ENCODE results near the gene KMT2C.

The KMT2C gene

DNA sequence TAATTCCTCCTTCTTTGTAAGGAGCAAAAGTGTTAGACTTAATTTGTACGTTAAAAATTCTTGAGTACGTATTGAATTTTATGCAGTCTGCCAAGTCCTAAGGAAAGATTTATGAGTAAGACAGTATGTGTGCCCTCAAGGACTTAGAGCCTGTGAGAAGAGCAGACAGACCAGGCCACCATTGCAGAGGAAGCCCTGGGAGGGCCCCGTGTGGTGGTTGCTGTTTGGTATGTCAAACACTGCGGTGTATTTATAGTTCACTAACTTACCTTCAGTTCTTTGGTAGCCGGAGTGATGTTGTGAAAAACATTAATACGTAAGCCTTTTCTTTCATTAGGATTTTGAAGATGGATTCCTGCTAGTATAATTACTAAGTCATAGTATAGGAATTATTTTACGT lies 327.4 kb downstream of the KMT2C start:
- no peak for DNase-seq (ENCODE audit: low read depth, low spot score)

DNA sequence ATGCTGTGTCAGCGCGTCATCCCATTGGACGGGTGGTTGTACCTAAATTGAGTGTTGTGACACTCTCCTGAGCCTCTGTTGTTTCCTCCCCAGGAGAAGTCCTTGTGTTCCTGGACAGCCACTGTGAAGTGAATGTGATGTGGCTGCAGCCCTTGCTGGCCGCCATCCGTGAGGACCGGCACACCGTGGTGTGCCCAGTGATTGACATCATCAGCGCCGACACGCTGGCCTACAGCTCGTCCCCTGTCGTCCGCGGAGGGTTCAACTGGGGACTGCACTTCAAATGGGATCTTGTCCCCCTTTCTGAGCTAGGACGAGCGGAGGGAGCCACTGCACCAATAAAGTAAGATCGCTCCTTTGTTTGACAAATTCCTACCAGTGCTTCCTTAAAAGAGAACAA lies 327.9 kb downstream of the KMT2C start:
- no peak for DNase-seq (ENCODE audit: low read depth, low spot score)

DNA sequence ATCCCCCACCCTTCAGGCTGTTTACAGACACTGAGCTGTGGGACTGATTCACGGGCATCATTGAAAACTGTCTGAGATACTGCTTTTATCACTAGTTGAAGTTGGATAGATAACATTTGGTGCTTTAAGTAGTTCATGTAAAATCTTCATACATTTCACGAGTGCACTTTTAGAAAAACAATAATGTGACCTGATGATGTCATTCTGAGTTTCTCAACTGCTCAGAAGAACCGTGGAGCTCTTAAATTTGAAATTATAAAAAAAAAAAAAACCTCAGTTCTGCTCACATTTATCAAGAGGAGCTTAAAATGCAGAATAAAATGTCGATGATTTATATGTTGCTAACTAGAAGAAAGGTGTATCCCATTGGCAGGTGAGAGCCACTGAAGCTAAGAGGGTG lies 328.8 kb downstream of the KMT2C start:
- no peak for DNase-seq (ENCODE audit: low read depth, low spot score)

DNA sequence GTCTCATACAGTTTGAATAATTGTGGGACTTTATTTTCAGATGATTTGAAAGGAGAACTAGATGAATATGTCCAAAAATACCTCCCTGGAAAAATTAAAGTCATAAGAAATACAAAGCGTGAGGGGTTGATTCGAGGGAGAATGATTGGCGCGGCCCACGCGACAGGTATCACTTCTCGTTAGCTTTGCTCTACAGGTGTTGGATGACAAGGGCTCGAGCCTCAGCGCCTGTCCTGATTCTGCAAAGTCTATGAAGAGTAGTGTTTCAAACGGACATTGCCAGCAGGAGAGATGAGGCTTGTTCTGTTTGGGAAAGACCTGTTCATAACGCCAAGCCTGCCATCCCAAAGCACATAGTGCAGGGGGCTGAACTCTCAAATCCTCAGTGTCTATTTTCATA lies 330.6 kb downstream of the KMT2C start:
- DNase-seq (ENCODE audit: low read depth, low spot score): no peak

DNA sequence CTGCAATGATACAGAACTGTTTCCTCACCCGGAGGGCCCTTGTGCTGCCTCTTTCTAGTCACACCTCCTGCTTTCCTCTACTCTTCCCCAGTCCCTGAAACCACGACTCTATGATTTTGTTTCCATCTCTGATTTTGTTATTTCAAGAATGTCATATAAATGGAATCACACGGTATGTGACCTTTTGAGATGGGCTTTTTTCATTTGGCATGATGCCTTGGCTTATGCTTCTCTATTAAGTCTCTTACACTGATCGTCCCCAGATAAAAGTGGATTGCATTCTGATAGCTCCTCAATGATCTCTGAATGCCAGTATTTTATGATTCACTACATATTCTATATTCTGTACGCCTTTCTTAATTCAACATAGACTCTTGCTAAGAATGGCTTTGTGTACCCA lies 332.1 kb downstream of the KMT2C start:
- no peak for DNase-seq (ENCODE audit: low read depth, low spot score)

DNA sequence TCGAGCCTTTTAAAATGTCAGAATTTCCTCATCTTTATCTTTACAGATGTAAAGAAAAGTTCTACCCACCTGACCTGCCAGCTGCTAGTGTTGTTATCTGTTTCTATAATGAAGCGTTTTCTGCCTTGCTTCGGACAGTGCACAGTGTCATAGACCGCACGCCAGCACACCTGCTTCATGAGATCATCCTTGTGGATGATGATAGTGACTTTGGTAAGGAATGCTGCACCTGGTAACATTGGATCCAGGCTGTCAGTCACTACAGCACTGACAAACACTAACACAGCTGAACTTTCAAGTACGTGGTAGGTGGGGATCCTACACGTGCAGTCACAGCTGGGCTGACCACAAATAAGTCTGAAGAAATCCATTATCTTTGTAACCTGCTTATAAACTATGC lies 332.7 kb downstream of the KMT2C start:
- DNase-seq (ENCODE audit: low read depth, low spot score): no peak

DNA sequence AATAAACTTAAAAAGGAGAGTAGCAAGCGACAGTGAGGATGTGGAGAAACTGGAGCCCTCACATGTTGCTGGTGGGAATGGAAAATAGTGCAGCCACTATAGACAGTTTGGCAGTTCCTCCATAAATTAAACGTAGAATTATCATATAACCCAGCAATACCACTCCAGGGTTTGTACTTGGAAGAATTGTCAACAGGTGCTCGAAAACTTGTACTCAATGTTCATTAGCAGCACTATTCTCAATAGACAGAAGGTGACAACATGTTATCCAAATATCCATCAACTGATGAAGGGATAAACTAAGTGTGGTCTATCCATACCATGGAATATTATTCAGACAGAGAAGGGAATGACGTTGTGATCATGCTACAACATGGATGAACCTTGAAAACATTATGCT lies 338.5 kb downstream of the KMT2C start:
- no peak for DNase-seq (ENCODE audit: low read depth, low spot score)

DNA sequence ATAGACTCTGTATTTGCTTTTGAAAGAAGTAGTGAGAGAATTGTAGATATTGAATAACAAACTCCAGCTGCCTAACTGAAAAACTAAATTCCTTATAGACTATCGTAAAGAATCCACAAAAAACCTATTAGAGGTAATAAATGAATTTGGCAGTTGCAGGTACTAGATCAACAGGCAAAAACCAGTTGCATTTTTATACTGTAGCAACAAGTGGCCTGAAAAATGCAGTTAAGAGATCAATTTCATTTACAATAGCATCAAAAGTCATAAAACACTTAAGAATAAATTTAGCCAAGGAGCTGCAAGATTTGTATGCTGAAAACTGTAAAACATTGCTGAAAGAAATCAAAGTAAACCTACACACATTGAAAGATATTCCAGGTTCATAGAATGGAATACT lies 340.0 kb downstream of the KMT2C start:
- DNase-seq (ENCODE audit: low read depth, low spot score): no peak

DNA sequence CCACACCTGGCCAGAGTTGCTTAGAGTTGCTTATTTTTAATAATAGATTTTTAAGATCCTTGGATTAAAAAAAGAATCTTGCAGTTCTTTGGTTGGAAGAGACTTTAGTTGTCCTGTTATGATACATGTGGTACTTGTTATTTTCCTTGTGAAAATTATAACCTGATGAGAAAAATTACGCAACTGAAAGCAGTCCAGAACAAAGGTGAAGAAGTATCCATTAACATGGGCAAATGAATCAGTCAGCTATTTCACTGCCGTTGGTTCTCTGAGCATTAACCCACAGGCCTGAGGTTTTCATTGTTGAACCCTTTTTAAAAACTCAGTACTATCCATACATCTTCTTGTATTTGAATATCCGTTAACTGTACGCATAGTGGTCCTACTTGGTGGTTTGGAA lies 342.1 kb downstream of the KMT2C start:
- no peak for DNase-seq (ENCODE audit: low read depth, low spot score)

DNA sequence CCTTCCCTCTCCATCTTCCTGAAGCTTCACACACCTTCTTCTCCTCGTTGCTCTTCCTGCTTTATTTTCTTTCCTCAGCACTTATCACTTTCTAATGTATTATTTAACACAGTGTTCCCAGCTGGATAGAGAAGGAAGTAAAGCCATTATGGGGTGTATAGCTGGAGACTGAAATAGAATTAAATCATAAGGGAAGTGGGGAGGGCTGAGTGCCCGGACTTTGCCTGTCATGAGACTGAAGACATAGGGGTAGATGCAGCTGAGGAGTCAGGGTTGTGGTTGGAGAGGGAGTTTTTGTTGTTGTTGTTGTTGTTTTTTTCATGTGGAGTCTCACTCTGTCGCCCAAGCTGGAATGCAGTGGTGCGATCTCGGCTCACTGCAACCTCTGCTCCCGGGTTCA lies 345.1 kb downstream of the KMT2C start:
- DNase-seq (ENCODE audit: low read depth, low spot score): no peak

DNA sequence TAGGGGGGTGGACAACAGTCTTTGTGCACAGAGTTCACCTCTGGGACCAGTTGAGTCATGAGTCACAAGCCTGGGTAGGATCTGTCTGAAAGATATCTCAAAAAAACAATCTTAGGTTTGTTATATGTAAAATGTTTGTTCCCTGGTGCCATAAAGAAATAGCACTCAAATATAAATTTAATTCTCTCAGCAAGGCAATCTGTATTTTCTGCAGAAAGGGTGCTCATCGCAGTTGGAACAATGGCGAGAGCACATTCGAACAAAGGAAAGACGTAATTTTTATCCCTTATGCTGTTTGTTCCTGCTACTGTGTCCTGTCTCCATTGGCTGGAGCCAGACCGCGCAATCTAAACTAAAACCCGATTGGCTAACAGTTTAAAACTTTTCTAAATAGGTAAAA lies 346.6 kb downstream of the KMT2C start:
- DNase-seq (ENCODE audit: low read depth, low spot score): no peak

DNA sequence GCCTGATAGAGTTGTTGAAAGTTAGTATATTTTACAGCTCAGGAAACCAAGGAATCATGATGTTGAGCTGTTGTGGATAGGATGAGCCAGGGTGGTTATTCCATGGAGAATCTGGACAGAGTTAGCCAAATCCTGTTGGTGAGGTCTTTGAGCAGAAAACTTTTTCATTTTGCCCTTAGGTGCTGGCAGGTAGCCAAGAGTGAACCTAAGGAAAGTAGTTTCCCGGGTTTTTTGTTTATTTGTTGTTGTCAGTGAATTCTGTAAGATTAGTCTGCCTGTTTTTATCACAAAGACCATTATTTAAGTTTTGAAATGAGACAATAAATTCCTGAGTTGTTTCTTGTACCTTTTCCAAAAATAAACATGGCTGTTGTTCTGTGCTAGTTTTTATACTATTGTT lies 349.3 kb downstream of the KMT2C start:
- DNase-seq (ENCODE audit: low read depth, low spot score): no peak

DNA sequence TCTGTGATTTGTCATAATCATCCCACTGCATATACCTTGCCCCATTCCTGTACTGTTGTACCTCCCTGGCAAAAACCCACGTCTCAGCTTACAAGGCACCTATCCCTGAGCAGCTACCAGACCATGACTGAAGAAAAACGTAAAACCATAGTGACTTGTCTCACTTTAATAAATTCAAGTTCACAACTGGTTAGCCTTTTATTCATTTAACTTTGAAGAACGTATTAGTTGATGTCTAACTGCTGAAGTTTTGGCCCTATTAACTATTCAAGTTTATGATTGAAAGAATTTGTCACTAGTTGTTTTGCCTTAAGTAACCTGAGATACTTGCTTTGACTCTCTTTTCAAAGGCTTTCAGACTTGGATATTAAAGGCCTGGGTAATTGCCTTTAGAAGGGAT lies 350.7 kb downstream of the KMT2C start:
- no peak for DNase-seq (ENCODE audit: low read depth, low spot score)
